ACC112 (cell line): ENCODE results near the gene HAP1.
"Not testable (repeated sequence)": the region's sequence is repeated elsewhere in the genome, so short reads cannot be mapped to it uniquely, and the experiment has no call there.

ENCODE experiments used
- H2AFZ ChIP-seq: fragments of 200-600 bp; sonication (generic); one replicate; pipeline ENCODE4 v1.6.0; 2017; ENCODE audit warnings: antibody characterized with exemption, low read length; ENCODE audit not compliant: unreplicated experiment
- H3K27ac ChIP-seq: fragments of 200-600 bp; sonication (generic); 2 replicates; pipeline ENCODE4 v1.5.1; 2014; ENCODE audit warnings: low read depth, mild to moderate bottlenecking, antibody characterized with exemption, low read length, moderate library complexity
- H3K27me3 ChIP-seq: fragments of 200-600 bp; sonication (generic); 2 replicates; pipeline ENCODE4 v1.6.1; 2014; ENCODE audit warnings: mild to moderate bottlenecking, antibody characterized with exemption, low read length, moderate library complexity, mixed read lengths; ENCODE audit not compliant: insufficient read depth
- H3K36me3 ChIP-seq: fragments of 200-600 bp; sonication (generic); 2 replicates; pipeline ENCODE4 v1.6.1; 2016; ENCODE audit warnings: mild to moderate bottlenecking, antibody characterized with exemption, low read length, moderate library complexity, mixed read lengths; ENCODE audit not compliant: insufficient read depth
- H3K4me1 ChIP-seq: fragments of 200-600 bp; sonication (generic); one replicate; pipeline ENCODE4 v1.6.1; 2016; ENCODE audit warnings: low read length, mixed read lengths; ENCODE audit not compliant: insufficient read depth, unreplicated experiment, control insufficient read depth
- H3K4me3 ChIP-seq: fragments of 200-600 bp; sonication (generic); 2 replicates; pipeline ENCODE4 v1.5.1; 2014; ENCODE audit warnings: mild to moderate bottlenecking, low read depth, low read length
- H3K79me2 ChIP-seq: fragments of 200-600 bp; sonication (generic); one replicate; pipeline ENCODE4 v1.6.0; 2016; ENCODE audit warnings: low read length; ENCODE audit not compliant: control insufficient read depth, unreplicated experiment, insufficient read depth

The HAP1 gene

DNA sequence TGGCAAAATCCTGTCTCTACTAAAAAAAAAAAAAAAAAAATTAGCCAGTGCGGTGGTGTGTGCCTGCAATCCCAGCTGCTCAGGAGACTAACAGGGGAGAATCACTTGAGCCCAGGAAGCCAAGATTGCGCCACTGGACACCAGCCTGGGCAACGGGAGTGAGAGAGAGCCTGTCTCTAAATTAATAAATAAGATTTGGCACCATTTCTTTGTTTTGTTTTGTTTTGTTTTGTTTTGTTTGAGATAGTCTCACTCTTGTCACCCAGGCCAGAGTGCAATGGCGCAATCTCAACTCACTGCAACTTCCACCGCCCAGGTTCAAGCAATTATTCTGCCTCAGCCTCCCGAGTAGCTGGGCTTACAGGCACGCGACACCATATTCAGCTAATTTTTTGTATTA is 31.7 kb downstream of the HAP1 start:
- Histone ChIP-seq H3K36me3 (no peaks in the 10 kb centered on the region), H3K4me1 (peaks cover 8% of the 10 kb centered on the region), H3K4me3 (no peak overlapping the region), H3K27ac (no peak overlapping the region), H3K79me2 (no peaks in the 10 kb centered on the region), H3K27me3 (no peaks in the 10 kb centered on the region), H2AFZ (no peak overlapping the region)

GRCh38 chr17:41700843-41701242 is 33.6 kb downstream of the HAP1 start:
- not testable (repeated sequence) for H3K79me2 ChIP-seq, H3K4me3 ChIP-seq, H2AFZ ChIP-seq, H3K36me3 ChIP-seq, H3K27me3 ChIP-seq, H3K27ac ChIP-seq
- H3K4me1 ChIP-seq: peaks cover 12% of the 10 kb centered on the region

- Histone ChIP-seq H2AFZ (no peak overlapping the region), H3K27me3 (no peaks in the 10 kb centered on the region), H3K4me1 (peaks cover 5% of the 10 kb centered on the region), H3K36me3 (peaks cover 10% of the 10 kb centered on the region), H3K4me3 (no peak overlapping the region), H3K79me2 (no peaks in the 10 kb centered on the region), H3K27ac (no peak overlapping the region)
Measured at GRCh38 chr17:41697122-41697962, 37.1 kb downstream of the HAP1 start.

DNA sequence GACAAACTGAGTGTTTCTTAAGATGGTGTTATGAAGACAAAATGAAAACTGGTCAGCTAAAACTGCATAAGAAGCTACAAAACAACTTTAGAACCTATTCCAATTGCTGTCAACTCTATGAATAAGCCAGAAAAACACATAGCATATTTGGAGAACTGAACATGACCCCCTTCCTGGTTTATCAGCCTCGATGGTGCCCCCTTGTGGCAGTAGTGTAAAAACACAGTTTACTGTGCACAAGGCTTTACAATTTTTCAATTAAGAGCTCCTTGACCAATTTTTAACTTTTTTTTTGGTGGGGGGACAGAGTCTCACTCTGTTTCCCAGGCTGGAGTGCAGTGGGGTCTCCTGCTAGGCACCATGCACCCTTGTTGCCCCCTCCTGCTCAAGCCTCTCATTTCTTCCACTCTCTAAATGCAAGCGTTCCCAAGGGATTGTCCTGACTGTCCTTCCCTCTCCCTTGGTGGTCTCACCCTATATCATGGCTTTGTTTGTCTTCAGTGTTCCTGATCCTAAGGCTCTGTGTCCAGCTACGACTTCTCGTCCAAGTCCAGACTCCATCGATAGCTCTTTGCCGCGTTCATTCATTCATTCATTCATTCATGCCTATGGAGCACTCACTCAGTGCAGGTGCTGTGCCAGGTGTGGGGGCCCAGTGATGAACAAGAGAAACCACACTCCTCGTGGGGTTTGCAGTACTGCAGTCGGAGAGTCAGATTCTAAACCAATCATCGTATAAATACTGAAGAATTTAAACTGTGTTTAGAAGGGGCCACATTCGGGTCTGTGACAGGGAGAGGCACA is 38.3 kb downstream of the HAP1 start:
- H3K4me1 ChIP-seq: peaks cover 10% of the 10 kb centered on the region
- H3K79me2 ChIP-seq: peaks cover 9% of the 10 kb centered on the region
- H3K27ac ChIP-seq: no peak overlapping the region
- peaks cover 21% of the 10 kb centered on the region for H3K36me3 ChIP-seq
- no peak overlapping the region for H3K4me3 ChIP-seq
- H3K27me3 ChIP-seq: no peaks in the 10 kb centered on the region
- H2AFZ ChIP-seq: no peak overlapping the region

DNA sequence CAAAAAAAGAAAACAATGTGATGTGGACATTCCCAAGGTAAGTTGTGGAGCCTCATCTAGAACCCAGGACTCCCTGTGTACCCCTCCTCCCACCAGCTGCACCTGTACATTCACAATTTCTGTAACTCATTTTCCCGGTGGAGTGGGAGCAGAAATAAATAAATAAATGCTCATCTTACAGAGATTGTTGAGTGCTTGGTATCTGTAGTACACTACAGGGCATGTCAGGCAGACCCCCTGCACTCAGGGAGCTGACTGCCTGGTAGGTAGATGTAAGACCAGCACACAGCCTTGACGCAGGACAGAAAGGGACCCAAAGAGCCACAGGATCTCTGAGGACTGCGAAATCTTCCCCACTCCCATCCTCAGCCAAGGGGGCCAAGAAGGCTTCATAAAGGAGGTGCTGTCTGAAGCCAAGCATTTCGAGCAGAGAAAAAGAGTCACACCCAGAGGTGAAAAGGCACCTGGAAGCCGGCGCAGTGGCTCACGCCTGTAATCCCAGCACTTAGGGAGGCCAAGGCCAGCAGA is 39.2 kb downstream of the HAP1 start:
- Histone ChIP-seq H3K4me1 (peaks cover 20% of the 10 kb centered on the region), H3K36me3 (peaks cover 30% of the 10 kb centered on the region), H3K4me3 (no peak overlapping the region), H3K79me2 (peaks cover 19% of the 10 kb centered on the region), H3K27ac (no peak overlapping the region), H2AFZ (no peak overlapping the region), H3K27me3 (no peaks in the 10 kb centered on the region)

DNA sequence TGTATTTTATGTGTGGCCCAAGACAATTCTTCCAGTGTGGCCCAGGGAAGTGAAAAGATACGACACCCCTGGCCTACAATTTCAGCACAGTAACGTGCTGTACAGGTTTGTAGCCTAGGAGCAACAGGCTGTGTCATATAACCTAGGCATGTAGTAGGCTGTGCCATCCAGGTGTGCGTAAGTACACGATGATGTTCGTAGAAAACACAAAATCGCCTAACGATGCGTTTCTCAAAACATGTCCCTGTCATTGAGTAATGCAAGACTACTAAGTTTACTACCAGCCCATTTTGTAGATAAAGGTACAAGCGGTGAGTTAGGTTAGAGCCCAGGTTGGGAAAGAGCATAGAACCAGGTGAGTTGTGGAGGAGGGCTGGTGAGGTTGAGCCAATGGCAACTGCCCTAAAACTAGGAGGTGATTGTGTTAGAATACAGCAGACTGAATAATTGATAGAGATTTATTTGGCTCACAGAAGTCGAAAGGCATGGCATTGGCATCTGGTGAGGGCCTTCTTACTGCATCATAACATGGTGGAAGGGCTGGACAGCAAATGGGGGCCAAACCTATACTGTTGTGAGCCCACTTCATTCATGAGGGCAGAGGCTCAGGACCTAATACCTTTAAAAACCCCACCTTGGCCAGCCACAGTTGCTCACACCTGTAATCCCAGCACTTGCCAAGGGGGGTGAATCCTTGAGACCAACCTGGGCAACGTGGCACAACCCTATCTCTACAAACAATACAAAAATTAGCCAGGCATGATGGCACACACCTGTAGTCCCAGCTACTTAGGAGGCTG is 41.5 kb downstream of the HAP1 start:
- peaks cover 39% of the 10 kb centered on the region for H3K36me3 ChIP-seq
- peaks cover 28% of the 10 kb centered on the region for H3K79me2 ChIP-seq
- H3K27ac ChIP-seq: no peak overlapping the region
- no peak overlapping the region for H3K4me3 ChIP-seq
- H3K27me3 ChIP-seq: no peaks in the 10 kb centered on the region
- H2AFZ ChIP-seq: no peak overlapping the region
- peaks cover 21% of the 10 kb centered on the region for H3K4me1 ChIP-seq

DNA sequence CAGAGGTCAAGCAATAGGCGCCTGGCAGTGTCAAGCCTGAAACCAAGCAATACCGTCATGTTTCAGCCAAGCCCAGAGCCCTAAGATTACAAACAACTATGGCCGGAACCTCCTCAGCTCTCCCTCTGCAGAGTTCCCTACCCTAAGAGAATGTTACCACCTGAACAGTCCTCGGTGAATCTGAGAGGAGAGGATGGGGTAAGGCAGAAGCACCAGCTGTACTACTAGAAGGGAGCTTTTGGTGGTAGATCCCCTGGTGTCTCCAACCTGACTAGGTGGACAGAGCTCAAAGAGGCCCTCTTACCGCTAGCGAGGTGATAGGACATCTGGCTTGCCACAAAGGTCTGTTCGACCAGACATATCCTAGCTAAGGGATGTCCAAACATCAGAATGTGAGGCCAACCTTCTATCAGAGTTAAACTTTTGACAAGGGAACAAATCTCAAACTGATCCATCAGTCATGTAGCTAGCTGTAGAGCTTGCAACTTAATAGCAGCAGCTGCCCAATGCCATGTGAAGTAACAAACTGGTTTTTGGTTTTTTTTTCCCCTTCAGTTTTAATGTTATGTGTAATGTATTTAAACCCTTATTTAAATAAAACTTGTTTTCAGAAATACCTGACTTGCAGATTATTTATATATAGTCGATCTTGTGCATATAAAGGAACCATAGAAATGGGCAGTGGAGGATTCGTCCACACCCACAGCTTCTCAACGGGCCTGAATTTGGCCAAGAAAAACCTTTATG is 43.2 kb downstream of the HAP1 start:
- H2AFZ ChIP-seq: no peak overlapping the region
- peak overlapping the region; percentile 99; the same call in 1 of the 2 replicates for H3K27ac ChIP-seq
- H3K36me3 ChIP-seq: peaks cover 39% of the 10 kb centered on the region
- no peaks in the 10 kb centered on the region for H3K27me3 ChIP-seq
- H3K79me2 ChIP-seq: peaks cover 28% of the 10 kb centered on the region
- peak overlapping the region; percentile 90 for H3K4me3 ChIP-seq
- H3K4me1 ChIP-seq: peaks cover 19% of the 10 kb centered on the region

- Histone ChIP-seq H3K27ac (peak overlapping the region; percentile 99), H3K4me1 (peaks cover 19% of the 10 kb centered on the region), H3K27me3 (no peaks in the 10 kb centered on the region), H3K4me3 (peak overlapping the region; percentile 90), H3K36me3 (peaks cover 39% of the 10 kb centered on the region), H2AFZ (no peak overlapping the region), H3K79me2 (peaks cover 28% of the 10 kb centered on the region)
Measured at GRCh38 chr17:41690497-41690896, 43.9 kb downstream of the HAP1 start.

DNA sequence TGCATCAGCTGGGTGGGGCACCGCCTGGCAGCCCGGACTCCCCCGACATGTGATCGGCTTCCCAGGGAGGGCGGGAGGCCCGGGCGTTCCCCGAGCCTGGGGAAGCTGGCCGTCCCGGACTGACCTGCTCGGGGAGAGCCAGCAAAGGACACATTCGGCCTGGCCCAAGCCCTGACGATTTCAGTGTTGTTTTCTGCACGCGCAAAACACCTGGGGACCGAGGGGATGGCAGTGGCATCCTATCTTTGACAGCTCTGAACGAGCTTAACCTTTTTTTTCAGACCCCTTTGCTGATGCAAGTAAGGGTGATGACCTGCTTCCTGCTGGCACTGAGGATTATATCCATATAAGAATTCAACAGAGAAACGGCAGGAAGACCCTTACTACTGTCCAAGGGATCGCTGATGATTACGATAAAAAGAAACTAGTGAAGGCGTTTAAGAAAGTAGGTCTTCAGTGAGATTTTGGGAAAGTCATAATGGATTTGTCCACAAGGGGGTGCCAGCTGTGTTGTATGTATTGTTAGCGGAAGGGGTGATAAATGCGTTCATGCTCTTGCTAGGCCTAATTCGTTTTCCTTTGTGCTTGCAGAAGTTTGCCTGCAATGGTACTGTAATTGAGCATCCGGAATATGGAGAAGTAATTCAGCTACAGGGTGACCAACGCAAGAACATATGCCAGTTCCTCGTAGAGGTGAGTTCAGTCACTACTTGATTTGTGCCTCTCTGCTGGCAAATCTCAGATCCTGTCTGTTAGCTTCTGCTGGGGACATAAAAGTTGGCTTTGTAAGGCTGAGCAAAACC is 44.7 kb downstream of the HAP1 start:
- Histone ChIP-seq H3K27me3 (no peaks in the 10 kb centered on the region), H3K27ac (peak overlapping the region; percentile 99), H3K4me1 (peaks cover 19% of the 10 kb centered on the region), H3K4me3 (peak overlapping the region; percentile 90), H2AFZ (no peak overlapping the region), H3K79me2 (peaks cover 28% of the 10 kb centered on the region), H3K36me3 (peaks cover 39% of the 10 kb centered on the region)
